Stimulated activated CD4-positive, alpha-beta T cell treated with anti-CD3 and anti-CD28 coated beads, Interleukin-4, amount 100 ng/mL, for 1 hour (primary cell): ENCODE measurements around the gene SEPTIN1.

Experiments
- DNase-seq: peaks from one replicate; pipeline ENCODE4 v3.0.0-alpha.2; 2020

The SEPTIN1 gene

GRCh38 chr16:30382111-30382881 is at the start of gene SEPTIN1:
TSS of gene SEPTIN1 (minus strand) at chr16:30382561. CDS start at chr16:30382542, 19 bp downstream.
- peak; percentile 72 for DNase-seq

GRCh38 chr16:30430428-30430970 is 48.1 kb upstream of the SEPTIN1 start:
- peak; percentile 26 for DNase-seq

- peak; percentile 94 for DNase-seq
These were observed 47.5 kb upstream of the SEPTIN1 start, which contains the start of gene DCTPP1 for GRCh38 chr16:30429678-30430427. TSS of gene DCTPP1 (minus strand) at chr16:30430030. CDS start at chr16:30429980, 50 bp downstream.

- no peak for DNase-seq
These were observed 47.0 kb upstream of the SEPTIN1 start for GRCh38 chr16:30429418-30429677.

GRCh38 chr16:30428055-30428454 is 45.7 kb upstream of the SEPTIN1 start:
- DNase-seq = no peak

- no peak for DNase-seq
These were observed 38.6 kb upstream of the SEPTIN1 start for GRCh38 chr16:30421010-30421409.

- DNase-seq = no peak
These were observed 36.2 kb upstream of the SEPTIN1 start for GRCh38 chr16:30418350-30419181.

GRCh38 chr16:30417529-30418349 is 35.4 kb upstream of the SEPTIN1 start:
- peak; percentile 88 for DNase-seq

GRCh38 chr16:30416624-30417528 is 34.5 kb upstream of the SEPTIN1 start:
- DNase-seq = no peak

GRCh38 chr16:30416047-30416603 is 33.8 kb upstream of the SEPTIN1 start:
- no peak for DNase-seq

- DNase-seq = no peak
These were observed 31.8 kb upstream of the SEPTIN1 start for GRCh38 chr16:30414159-30414558.

- DNase-seq = no peak
These were observed 30.9 kb upstream of the SEPTIN1 start for GRCh38 chr16:30413112-30413806.

GRCh38 chr16:30409125-30410060 is 27.0 kb upstream of the SEPTIN1 start:
- peak; percentile 92 for DNase-seq

- DNase-seq = no peak
These were observed 25.6 kb upstream of the SEPTIN1 start for GRCh38 chr16:30407804-30408534.

GRCh38 chr16:30407102-30407803 is 24.9 kb upstream of the SEPTIN1 start, which contains the start of gene ZNF771:
TSS of gene ZNF771 (plus strand) at chr16:30407606. CDS start at chr16:30408054, 448 bp downstream.
- DNase-seq = peak; percentile 93

- no peak for DNase-seq
These were observed 24.4 kb upstream of the SEPTIN1 start for GRCh38 chr16:30406795-30407101.

- no peak for DNase-seq
These were observed 19.5 kb upstream of the SEPTIN1 start for GRCh38 chr16:30401768-30402425.
